Pancreas (tissue), 10 donors: Measurements from ENCODE around the gene HBEGF. TPM values are rescaled to one million over a fixed set of nuclear protein-coding genes. Genes with fewer than 3 reads are reported as not detected.

Experiments used
- ATAC-seq, 4 donors: fragments of 200-7000 bp; cut with Tn5 transposase; one replicate each; pipeline versions ENCODE4 v1.8.0 to v1.9.1; 2020; ENCODE audit warnings: mild to moderate bottlenecking in 4 of 4, moderate library complexity in 4 of 4
- DNase-seq, 6 donors: peaks; one replicate each; pipeline ENCODE4 v3.0.0-alpha.2; 2020
- FAIRE-seq: peaks from 2 replicates; lab custom pipeline; 2012; peaks lifted over from hg19 to GRCh38; lab: Jason Lieb, UNC
- H3K27ac ChIP-seq, 4 donors: fragments of 200-600 bp; sonication (generic); 1 replicate in 3 of 4; 2 replicates in 1 of 4; pipeline versions ENCODE4 v1.5.0 to v1.8.0; 2020
- H3K27me3 ChIP-seq, 4 donors: fragments of 200-600 bp; one replicate each; pipeline ENCODE4 v1.8.0; 2021
- H3K36me3 ChIP-seq, 3 donors: fragments of 200-600 bp; sonication (generic) in 1 of 3; one replicate each; pipeline versions ENCODE4 v1.5.0 to v1.8.0; 2020 to 2021
- H3K4me1 ChIP-seq, 3 donors: fragments of 200-600 bp; one replicate each; pipeline ENCODE4 v1.8.0; 2021
- H3K4me3 ChIP-seq, 4 donors: fragments of 200-600 bp; sonication (generic) in 2 of 4; one replicate each; pipeline versions ENCODE4 v1.5.0 to v1.8.0; 2020 to 2021
- H3K9me3 ChIP-seq, 4 donors: fragments of 200-600 bp; one replicate each; pipeline ENCODE4 v1.8.0; 2021
- WGBS, 2 donors: extraction: QIAGEN DNeasy Blood & Tissue Kit; methylation state at CpG; one replicate each; pipeline ENCODE4 v1.1.7; 2013; 5-methylcytosine and 5-hydroxymethylcytosine counted together
- intact Hi-C, 3 donors: fragments of 100-400 bp; cut with DNase I; formaldehyde crosslinking; loops; one replicate each; pipeline versions ENCODE4 v1.11.1 to v1.14.2; 2022
- polyA plus RNA-seq, 2 donors: library from polyadenylated mRNA; stranded (reverse); fragments of 200-250 nt; gene quantifications; one replicate each; pipeline ENCODE4 v1.2.3, GENCODE V29; 2013
- total RNA-seq, 6 donors: library from RNA; stranded (reverse); fragmentation: NEBNext Ultra II Directional in 4 of 6; extraction: Animal tissue kit (Norgen Biotek cat#: 25700) in 4 of 6; gene quantifications; one replicate each; pipeline versions ENCODE4 v1.2.1 to v1.2.4, GENCODE V29; 2021 to 2023
- TF ChIP-seq, protein P1 (sequence below), 4 donors: fragments of 200-600 bp; sonication (generic) in 3 of 4; IDR thresholded peaks; one replicate each; pipeline versions ENCODE4 v1.5.0 to v1.8.0; 2021; ENCODE audit warnings: antibody characterized with exemption in 4 of 4
- donor health status: healthy with polysubstance abuse.
- donor health status: DM: no; HTN: no; CAD: no; lungs with moderate emphysema.
- donor health status: DM: no; HTN: no; CAD: no.
- donor health status: control.
- donor health status: control.
- donor health status: Bipolar disorder and iron deficiency.
- donor health status: DM: yes; HTN: yes; CAD: no.
- donor health status: DM: no; HTN: no; CAD: no.
- donor health status: DM: no; HTN: no; CAD: no.
- donor health status: DM: yes; HTN: yes; CAD: no.

HBEGF gene
- total and polyA plus RNA-seq, 8 donors, result 0.97 to 5.0 (median 2.0) TPM

- no peak for DNase-seq
- Histone ChIP-seq H3K4me3 (no peak overlapping the region), H3K9me3 (no peaks in the 10 kb centered on the region), H3K27me3 (no peaks in the 10 kb centered on the region), H3K4me1 (peaks cover 0 to 2% (median 0%) of the 10 kb centered on the region in 3 donors), H3K27ac (no peak overlapping the region), H3K36me3 (no peaks in the 10 kb centered on the region)
- no peak for ATAC-seq
- intact Hi-C loops, result no loop called here
- no peak for FAIRE-seq
- TF ChIP-seq, protein P1, sequence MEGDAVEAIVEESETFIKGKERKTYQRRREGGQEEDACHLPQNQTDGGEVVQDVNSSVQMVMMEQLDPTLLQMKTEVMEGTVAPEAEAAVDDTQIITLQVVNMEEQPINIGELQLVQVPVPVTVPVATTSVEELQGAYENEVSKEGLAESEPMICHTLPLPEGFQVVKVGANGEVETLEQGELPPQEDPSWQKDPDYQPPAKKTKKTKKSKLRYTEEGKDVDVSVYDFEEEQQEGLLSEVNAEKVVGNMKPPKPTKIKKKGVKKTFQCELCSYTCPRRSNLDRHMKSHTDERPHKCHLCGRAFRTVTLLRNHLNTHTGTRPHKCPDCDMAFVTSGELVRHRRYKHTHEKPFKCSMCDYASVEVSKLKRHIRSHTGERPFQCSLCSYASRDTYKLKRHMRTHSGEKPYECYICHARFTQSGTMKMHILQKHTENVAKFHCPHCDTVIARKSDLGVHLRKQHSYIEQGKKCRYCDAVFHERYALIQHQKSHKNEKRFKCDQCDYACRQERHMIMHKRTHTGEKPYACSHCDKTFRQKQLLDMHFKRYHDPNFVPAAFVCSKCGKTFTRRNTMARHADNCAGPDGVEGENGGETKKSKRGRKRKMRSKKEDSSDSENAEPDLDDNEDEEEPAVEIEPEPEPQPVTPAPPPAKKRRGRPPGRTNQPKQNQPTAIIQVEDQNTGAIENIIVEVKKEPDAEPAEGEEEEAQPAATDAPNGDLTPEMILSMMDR (IDR thresholded peaks at IDR 0.05), result no peak
- WGBS, 2 donors, result 95 to 100% methylated on average over 1 of the region's 1 CpG
These were observed 8.5 kb downstream of the HBEGF start for GRCh38 chr5:140337880-140338279.

GRCh38 chr5:140336388-140336787 lies 10.0 kb downstream of the HBEGF start:
- FAIRE-seq (no peak), DNase-seq (no peak), ATAC-seq (no peak)
- 64 to 68% methylated on average over 5 of the region's 5 CpGs for WGBS, 2 donors
- Histone ChIP-seq H3K9me3 (no peaks in the 10 kb centered on the region), H3K4me3 (no peak overlapping the region), H3K36me3 (no peaks in the 10 kb centered on the region), H3K4me1 (peaks cover 0 to 10% (median 0%) of the 10 kb centered on the region in 3 donors), H3K27me3 (no peaks in the 10 kb centered on the region), H3K27ac (no peak overlapping the region)
- intact Hi-C loops, result no loop called here
- TF ChIP-seq, protein P1 (IDR thresholded peaks at IDR 0.05), result no peak

DNA sequence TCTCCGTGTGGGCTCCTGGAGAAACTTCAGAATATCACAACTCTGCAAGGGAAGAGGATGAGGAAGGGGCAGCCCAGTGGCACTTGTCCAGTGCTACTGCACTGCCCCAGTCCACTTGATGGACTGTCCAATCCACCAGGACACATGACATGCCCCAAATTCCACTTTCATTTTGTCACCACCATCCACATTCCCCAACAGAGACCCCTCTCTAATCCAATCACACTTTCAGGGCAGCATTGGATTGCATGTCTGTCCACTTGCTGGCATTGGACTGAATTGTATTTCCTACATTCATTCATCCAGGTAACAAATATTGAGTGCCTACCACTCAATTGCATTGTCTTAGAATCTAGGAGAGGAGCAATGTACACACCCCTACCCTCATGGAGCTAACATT lies 14.8 kb downstream of the HBEGF start:
- Histone ChIP-seq H3K9me3 (no peaks in the 10 kb centered on the region), H3K4me1 (peaks cover 0 to 10% (median 0%) of the 10 kb centered on the region in 3 donors), H3K4me3 (no peak overlapping the region), H3K27ac (no peak overlapping the region), H3K36me3 (no peaks in the 10 kb centered on the region), H3K27me3 (no peaks in the 10 kb centered on the region)
- TF ChIP-seq, protein P1 (IDR thresholded peaks at IDR 0.05), result no peak
- no peak for DNase-seq
- FAIRE-seq, result no peak
- intact Hi-C loops, result no loop called here
- ATAC-seq, result no peak
- 86 to 93% methylated on average over 1 of the region's 1 CpG for WGBS, 2 donors

DNA sequence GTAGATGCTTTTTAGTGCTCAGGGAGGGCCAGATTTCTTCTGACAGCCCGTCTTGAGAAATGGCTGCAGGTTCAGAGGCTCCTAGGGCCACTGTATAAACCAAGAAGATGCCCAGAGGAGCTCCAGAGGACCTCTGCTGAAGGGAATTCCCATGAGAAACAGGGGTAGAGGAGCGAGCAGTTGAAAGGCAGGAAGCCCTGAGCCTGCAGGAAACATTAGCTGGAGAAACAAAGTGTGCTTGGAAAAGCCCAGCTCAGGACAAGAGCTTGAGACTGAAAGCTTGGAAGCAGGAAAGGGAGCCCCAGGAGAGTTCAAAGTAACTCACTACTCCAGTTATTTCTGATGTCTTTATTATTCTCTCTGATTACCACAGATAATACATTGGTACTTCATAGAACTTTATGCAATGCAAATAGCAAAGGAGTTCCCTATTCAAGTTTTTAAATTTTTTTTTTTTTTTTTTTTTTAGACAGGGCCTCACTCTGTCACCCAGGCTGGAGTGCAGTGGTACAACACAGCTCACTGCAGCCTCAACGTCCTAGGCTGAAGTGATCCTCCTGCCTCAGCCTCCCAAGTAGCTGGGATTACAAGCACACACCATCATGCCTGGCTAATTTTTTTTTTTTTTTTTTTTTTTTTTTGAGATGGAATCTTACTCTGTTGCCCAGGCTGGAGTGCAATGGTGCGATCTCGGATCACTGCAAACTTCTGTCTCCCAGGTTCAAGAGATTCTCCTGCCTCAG lies 16.5 kb downstream of the HBEGF start:
- Histone ChIP-seq H3K27ac (no peak overlapping the region), H3K9me3 (no peaks in the 10 kb centered on the region), H3K36me3 (no peaks in the 10 kb centered on the region), H3K4me1 (peaks cover under 1 to 10% (median 2%) of the 10 kb centered on the region in 3 donors), H3K4me3 (no peak overlapping the region), H3K27me3 (no peaks in the 10 kb centered on the region)
- intact Hi-C loops, result no loop called here
- no peak for FAIRE-seq
- ATAC-seq, result no peak
- TF ChIP-seq, protein P1 (IDR thresholded peaks at IDR 0.05), result no peak
- 81 to 82% methylated on average over 5 of the region's 5 CpGs for WGBS, 2 donors
- DNase-seq, result no peak
